NCI-H2081 treated with DMSO at 0.1 percent for 48 hours (cell line): ENCODE measurements around the gene CBL.

Experiments used
- DNase-seq: peaks from one replicate; lab custom pipeline; 2025; lab: John Stamatoyannopoulos, UW

CBL gene

GRCh38 chr11:119347940-119348605, 141.9 kb downstream of the CBL start:
- DNase-seq: no peak

- no peak for DNase-seq
Observed at GRCh38 chr11:119350302-119350701, 144.2 kb downstream of the CBL start.

GRCh38 chr11:119351232-119351631, 145.1 kb downstream of the CBL start:
- no peak for DNase-seq

GRCh38 chr11:119352857-119353260, 146.7 kb downstream of the CBL start:
- DNase-seq: peak; percentile 51

GRCh38 chr11:119355091-119355843, 149.1 kb downstream of the CBL start:
- no peak for DNase-seq

GRCh38 chr11:119356349-119357031, 150.4 kb downstream of the CBL start:
- no peak for DNase-seq

GRCh38 chr11:119357074-119357473, 150.9 kb downstream of the CBL start:
- DNase-seq: no peak
